BE2C (cell line): ENCODE measurements around the gene OXNAD1.
A peak's percentile ranks its signal among the peaks of the same experiment; 100 is the strongest.

Source experiments
- DNase-seq: peaks from one replicate; pipeline ENCODE4 v3.0.0-alpha.2; 2020
- H3K27me3 ChIP-seq: fragments of 250-450 bp; sonication (Bioruptor Pico); 2 replicates; pipeline ENCODE4 v1.5.1; 2020; ENCODE audit warnings: mild to moderate bottlenecking
- H3K36me3 ChIP-seq: fragments of 250-450 bp; sonication (Bioruptor Pico); 2 replicates; pipeline ENCODE4 v1.5.1; 2020; ENCODE audit warnings: mild to moderate bottlenecking
- H3K4me1 ChIP-seq: fragments of 250-450 bp; sonication (Bioruptor Pico); 2 replicates; pipeline ENCODE4 v1.5.1; 2020
- H3K4me3 ChIP-seq: 2 replicates; pipeline ENCODE4 v1.5.1; 2011; ENCODE audit warnings: low read depth, low read length
- H3K9me3 ChIP-seq: fragments of 250-450 bp; sonication (Bioruptor Pico); 2 replicates; pipeline ENCODE4 v1.5.1; 2020
- TF ChIP-seq, protein P1 (sequence below): IDR thresholded peaks from 2 replicates; pipeline ENCODE4 v1.5.1; 2012; ENCODE audit warnings: mild to moderate bottlenecking, low read depth, low read length

The OXNAD1 gene

DNA sequence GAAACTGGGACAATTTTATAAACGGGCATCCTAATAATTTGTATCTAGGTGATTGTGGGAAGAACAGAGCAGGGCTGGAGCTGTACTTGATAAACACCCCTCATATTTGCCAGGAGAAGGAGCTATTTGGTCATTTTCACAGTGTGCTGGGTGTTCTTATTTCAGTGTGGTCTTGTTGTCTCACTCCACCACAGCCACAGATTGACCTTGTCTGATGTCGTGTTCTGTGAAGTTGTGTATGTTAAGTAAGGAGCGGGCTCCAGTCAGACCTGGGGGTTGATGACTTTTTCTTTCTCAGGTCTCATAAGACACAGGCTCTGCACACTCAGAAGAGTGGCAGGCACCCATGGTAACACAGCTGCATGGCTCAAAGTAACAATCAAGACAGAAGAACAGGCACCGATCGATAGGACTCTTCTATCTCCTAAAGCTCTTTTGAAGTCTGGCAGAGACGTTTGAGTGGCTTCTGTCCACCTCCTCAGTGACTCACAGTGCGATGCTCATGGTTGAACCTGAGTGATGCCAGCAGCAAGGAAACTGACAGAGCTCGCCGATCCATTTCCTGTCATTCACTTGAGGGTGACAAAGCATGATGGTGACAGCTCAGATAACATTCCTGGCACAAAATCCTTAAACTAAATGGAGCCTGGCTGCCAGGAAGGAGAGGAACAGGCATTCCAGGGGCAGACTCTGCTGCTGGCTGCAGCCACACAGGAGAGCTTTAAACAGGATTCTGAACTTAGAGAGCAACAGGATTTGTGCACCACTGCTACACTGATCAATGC, 21.1 kb upstream of the OXNAD1 start:
- Histone ChIP-seq H3K4me3 (no peak overlapping the region), H3K36me3 (no peaks in the 10 kb centered on the region), H3K27me3 (no peaks in the 10 kb centered on the region), H3K9me3 (no peaks in the 10 kb centered on the region), H3K4me1 (no peaks in the 10 kb centered on the region)
- no peak for DNase-seq
- TF ChIP-seq, protein P1, sequence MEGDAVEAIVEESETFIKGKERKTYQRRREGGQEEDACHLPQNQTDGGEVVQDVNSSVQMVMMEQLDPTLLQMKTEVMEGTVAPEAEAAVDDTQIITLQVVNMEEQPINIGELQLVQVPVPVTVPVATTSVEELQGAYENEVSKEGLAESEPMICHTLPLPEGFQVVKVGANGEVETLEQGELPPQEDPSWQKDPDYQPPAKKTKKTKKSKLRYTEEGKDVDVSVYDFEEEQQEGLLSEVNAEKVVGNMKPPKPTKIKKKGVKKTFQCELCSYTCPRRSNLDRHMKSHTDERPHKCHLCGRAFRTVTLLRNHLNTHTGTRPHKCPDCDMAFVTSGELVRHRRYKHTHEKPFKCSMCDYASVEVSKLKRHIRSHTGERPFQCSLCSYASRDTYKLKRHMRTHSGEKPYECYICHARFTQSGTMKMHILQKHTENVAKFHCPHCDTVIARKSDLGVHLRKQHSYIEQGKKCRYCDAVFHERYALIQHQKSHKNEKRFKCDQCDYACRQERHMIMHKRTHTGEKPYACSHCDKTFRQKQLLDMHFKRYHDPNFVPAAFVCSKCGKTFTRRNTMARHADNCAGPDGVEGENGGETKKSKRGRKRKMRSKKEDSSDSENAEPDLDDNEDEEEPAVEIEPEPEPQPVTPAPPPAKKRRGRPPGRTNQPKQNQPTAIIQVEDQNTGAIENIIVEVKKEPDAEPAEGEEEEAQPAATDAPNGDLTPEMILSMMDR = no peak

DNA sequence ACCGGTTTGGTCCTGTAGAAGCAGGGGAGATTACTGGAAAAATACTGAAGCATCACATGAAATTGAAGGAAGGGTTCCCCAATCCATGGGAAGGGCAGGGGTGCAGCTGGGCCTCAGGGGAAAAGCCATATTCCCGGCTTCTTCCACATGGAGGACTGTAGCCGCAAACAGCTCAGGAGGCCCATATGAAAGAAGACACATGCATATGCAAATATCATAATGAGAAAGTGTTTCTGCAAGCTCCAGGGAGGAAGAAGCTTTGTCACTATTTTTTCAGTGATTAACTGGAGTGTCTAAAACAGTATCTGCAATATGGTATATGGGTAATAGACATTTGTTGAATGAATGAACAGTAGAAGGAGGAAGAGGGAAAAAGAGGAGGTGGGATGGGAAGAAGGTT, 19.4 kb upstream of the OXNAD1 start:
- Histone ChIP-seq H3K4me3 (no peak overlapping the region), H3K36me3 (no peaks in the 10 kb centered on the region), H3K4me1 (no peaks in the 10 kb centered on the region), H3K9me3 (no peaks in the 10 kb centered on the region), H3K27me3 (no peaks in the 10 kb centered on the region)
- TF ChIP-seq, protein P1 = no peak
- no peak for DNase-seq

DNA sequence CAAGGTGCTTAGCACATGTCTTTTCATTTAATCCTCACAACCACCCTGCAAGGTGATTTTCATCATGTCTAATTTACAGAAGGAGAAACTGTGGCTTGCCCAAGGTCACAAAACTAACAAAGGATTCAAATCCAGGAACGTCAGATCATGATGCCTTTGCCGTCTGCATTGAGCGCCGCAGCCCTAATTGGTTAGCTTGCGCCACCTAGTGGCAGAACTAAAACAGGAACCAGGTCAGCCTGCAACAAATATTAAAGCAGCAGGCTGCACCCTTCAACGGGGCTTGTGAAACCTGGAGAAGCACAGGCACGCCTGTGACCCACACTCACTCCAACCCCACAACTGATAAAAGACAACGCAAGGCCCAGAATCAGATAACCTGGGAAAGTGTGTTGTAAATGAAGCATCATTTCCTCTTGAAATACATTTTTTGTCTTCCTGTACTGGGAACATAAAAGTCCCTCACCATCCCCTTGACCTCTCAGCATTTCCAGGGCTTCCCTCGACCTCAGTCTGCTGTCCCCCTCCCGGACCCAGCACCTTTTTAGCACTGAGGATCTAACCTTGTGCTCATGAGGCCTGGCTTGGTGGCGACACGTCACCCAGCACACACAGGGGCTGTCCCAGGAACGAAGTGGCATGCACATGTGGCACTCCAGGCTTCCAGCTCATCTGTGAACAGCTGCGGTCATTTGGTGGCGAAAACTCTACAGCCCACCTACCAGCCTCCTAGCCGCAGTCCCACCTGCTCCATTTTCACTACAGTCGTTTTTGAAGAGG, 17.5 kb upstream of the OXNAD1 start:
- Histone ChIP-seq H3K27me3 (no peaks in the 10 kb centered on the region), H3K9me3 (no peaks in the 10 kb centered on the region), H3K36me3 (no peaks in the 10 kb centered on the region), H3K4me1 (no peaks in the 10 kb centered on the region), H3K4me3 (no peak overlapping the region)
- TF ChIP-seq, protein P1 = peak; percentile 78
- DNase-seq = peak; percentile 65

DNA sequence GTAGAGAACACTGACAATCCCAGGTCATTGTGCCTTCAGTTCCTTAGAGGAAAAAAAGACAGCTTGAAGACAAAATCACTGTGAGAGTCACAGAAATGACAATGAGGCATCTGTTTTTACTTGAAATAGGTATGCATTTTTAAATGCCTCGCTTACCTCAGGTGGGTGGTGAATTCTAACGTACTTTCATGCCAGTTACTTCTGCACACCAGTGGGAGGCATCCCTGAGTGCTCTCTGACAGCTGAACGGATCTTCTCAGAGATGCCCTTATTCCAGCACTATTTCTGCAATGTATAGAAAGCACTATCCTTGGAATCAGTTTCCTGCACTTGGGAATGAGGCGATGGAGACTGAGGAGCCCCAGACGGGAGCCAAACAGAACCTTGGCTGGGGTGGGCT, 16.5 kb upstream of the OXNAD1 start:
- H3K36me3 ChIP-seq = no peaks in the 10 kb centered on the region
- H3K27me3 ChIP-seq = no peaks in the 10 kb centered on the region
- H3K4me1 ChIP-seq = no peaks in the 10 kb centered on the region
- H3K9me3 ChIP-seq = no peaks in the 10 kb centered on the region
- DNase-seq = no peak
- TF ChIP-seq, protein P1 = no peak
- no peak overlapping the region for H3K4me3 ChIP-seq

GRCh38 chr3:16249336-16249735, 15.7 kb upstream of the OXNAD1 start:
- peak; percentile 33 for DNase-seq
- H3K27me3 ChIP-seq = no peaks in the 10 kb centered on the region
- H3K4me1 ChIP-seq = no peaks in the 10 kb centered on the region
- no peaks in the 10 kb centered on the region for H3K36me3 ChIP-seq
- no peaks in the 10 kb centered on the region for H3K9me3 ChIP-seq
- no peak overlapping the region for H3K4me3 ChIP-seq
- TF ChIP-seq, protein P1 = peak; percentile 44

GRCh38 chr3:16249886-16250285, 15.1 kb upstream of the OXNAD1 start:
- TF ChIP-seq, protein P1 = no peak
- H3K4me3 ChIP-seq = no peak overlapping the region
- no peaks in the 10 kb centered on the region for H3K4me1 ChIP-seq
- H3K27me3 ChIP-seq = no peaks in the 10 kb centered on the region
- no peak for DNase-seq
- H3K9me3 ChIP-seq = no peaks in the 10 kb centered on the region
- H3K36me3 ChIP-seq = no peaks in the 10 kb centered on the region
